Measurements from ENCODE around the gene ITGB1BP2.
"Not testable (repeated sequence)": the region's sequence is repeated elsewhere in the genome, so short reads cannot be mapped to it uniquely, and the experiment has no call there.

The ITGB1BP2 gene

DNA sequence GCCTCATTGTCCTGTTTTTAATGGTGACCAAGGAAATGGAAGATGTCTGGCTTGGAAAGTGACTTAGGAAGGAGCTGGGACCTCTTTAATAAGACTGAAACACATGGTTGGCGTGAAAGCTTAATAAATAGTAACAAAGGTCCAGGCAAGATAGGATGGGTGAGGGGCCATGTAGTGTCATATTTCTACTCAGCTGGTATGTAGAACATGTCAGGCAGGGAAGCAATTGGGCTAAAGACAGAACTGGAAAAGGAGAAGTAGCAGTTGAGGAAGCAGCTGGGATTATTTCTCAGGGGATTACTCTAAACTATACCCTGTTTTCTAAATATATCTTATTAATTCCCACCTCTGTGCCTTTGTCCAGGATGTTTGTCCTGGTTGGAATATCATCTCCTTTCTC lies 18.6 kb downstream of the ITGB1BP2 start:
- Histone ChIP-seq H2AK5ac (ENCODE audit: low read length, severe bottlenecking) (no peak overlapping the region), H3K18ac (ENCODE audit: low read depth in 1 of 2, low read length in 2 of 2) (no peak overlapping the region), H2AFZ (ENCODE audit: low read depth, low read length) (no peak overlapping the region), H2BK12ac (ENCODE audit: low read length in 2 of 2) (no peak overlapping the region), H3K36me3 (ENCODE audit: control insufficient read depth in 1 of 2, insufficient read depth in 2 of 2, low read depth in 1 of 2, low read length in 2 of 2) (no peaks in the 10 kb centered on the region), H3K4me3 (ENCODE audit: insufficient read depth in 1 of 2, low read depth in 1 of 2, low read length in 2 of 2) (no peak overlapping the region), H3K27ac (ENCODE audit: low read length, poor library complexity, severe bottlenecking) (no peak overlapping the region), H4K91ac (ENCODE audit: low read length) (no peak overlapping the region), H2BK5ac (ENCODE audit: low read depth, low read length, poor library complexity, severe bottlenecking) (no peak overlapping the region), H4K8ac (ENCODE audit: low read length) (no peak overlapping the region), H3K4me1 (ENCODE audit: control insufficient read depth, insufficient read depth, low read depth, low read length) (no peaks in the 10 kb centered on the region), H3K27me3 (ENCODE audit: control insufficient read depth in 1 of 2, insufficient read depth in 1 of 2, low read length in 2 of 2) (no peaks in the 10 kb centered on the region), H2BK120ac (ENCODE audit: low read depth, low read length) (no peak overlapping the region), H2BK15ac (ENCODE audit: low read depth, poor library complexity, severe bottlenecking) (no peak overlapping the region), H3K23ac (ENCODE audit: low read length in 2 of 2) (no peak overlapping the region), H3K79me1 (replicated peaks; ENCODE audit: low read length, poor library complexity, severe bottlenecking) (no peaks in the 10 kb centered on the region), H3K4me2 (ENCODE audit: low read length, poor library complexity, severe bottlenecking) (no peak overlapping the region), H3K4ac (ENCODE audit: low read depth in 1 of 2, low read length in 2 of 2) (no peak overlapping the region), H3K9ac (ENCODE audit: low read length) (no peak overlapping the region), H3K14ac (ENCODE audit: low read length in 2 of 2) (no peak overlapping the region), H3K9me3 (ENCODE audit: control insufficient read depth, low read length) (no peaks in the 10 kb centered on the region)
- no peak for DNase-seq
- 92% methylated on average over 1 of the region's 1 CpG for WGBS

DNA sequence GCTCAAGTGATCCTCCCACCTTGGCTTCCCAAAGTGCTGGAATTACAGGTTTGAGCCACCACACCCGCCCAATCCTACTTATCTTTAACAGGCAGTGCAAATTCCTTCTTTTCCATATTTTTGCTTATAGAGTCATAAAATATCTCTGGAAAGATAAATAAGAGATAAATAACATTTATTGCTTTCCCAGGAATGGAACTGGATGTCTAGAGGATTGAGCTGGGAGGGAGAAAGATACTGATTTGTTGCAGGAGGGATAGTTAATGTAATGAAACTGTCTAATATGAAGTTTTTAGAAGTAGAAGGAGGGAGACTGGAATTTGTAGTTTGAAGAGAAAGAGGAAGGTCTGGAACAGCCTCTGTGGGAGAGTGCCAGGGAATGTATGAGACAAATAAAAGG lies 20.2 kb downstream of the ITGB1BP2 start:
- Histone ChIP-seq H2AFZ (ENCODE audit: low read depth, low read length) (no peak overlapping the region), H2AK5ac (ENCODE audit: low read length, severe bottlenecking) (no peak overlapping the region), H3K79me1 (replicated peaks; ENCODE audit: low read length, poor library complexity, severe bottlenecking) (no peaks in the 10 kb centered on the region), H2BK15ac (ENCODE audit: low read depth, poor library complexity, severe bottlenecking) (no peak overlapping the region), H3K36me3 (ENCODE audit: control insufficient read depth in 1 of 2, insufficient read depth in 2 of 2, low read depth in 1 of 2, low read length in 2 of 2) (peaks cover 0 to 3% of the 10 kb centered on the region in 2 experiments), H2BK12ac (ENCODE audit: low read length in 2 of 2) (no peak overlapping the region), H3K9ac (ENCODE audit: low read length) (no peak overlapping the region), H3K18ac (ENCODE audit: low read depth in 1 of 2, low read length in 2 of 2) (no peak overlapping the region), H2BK120ac (ENCODE audit: low read depth, low read length) (no peak overlapping the region), H3K4ac (ENCODE audit: low read depth in 1 of 2, low read length in 2 of 2) (no peak overlapping the region), H4K8ac (ENCODE audit: low read length) (no peak overlapping the region), H3K23ac (ENCODE audit: low read length in 2 of 2) (no peak overlapping the region), H3K14ac (ENCODE audit: low read length in 2 of 2) (no peak overlapping the region), H3K27me3 (ENCODE audit: control insufficient read depth in 1 of 2, insufficient read depth in 1 of 2, low read length in 2 of 2) (no peaks in the 10 kb centered on the region), H2BK5ac (ENCODE audit: low read depth, low read length, poor library complexity, severe bottlenecking) (no peak overlapping the region), H3K27ac (ENCODE audit: low read length, poor library complexity, severe bottlenecking) (no peak overlapping the region), H3K4me2 (ENCODE audit: low read length, poor library complexity, severe bottlenecking) (no peak overlapping the region), H3K4me3 (ENCODE audit: insufficient read depth in 1 of 2, low read depth in 1 of 2, low read length in 2 of 2) (no peak overlapping the region), H4K91ac (ENCODE audit: low read length) (no peak overlapping the region), H3K4me1 (ENCODE audit: control insufficient read depth, insufficient read depth, low read depth, low read length) (no peaks in the 10 kb centered on the region), H3K9me3 (ENCODE audit: control insufficient read depth, low read length) (peaks cover 3% of the 10 kb centered on the region)
- DNase-seq, result no peak
- no CpG with 5 or more reads among the region's 1 CpG for WGBS

DNA sequence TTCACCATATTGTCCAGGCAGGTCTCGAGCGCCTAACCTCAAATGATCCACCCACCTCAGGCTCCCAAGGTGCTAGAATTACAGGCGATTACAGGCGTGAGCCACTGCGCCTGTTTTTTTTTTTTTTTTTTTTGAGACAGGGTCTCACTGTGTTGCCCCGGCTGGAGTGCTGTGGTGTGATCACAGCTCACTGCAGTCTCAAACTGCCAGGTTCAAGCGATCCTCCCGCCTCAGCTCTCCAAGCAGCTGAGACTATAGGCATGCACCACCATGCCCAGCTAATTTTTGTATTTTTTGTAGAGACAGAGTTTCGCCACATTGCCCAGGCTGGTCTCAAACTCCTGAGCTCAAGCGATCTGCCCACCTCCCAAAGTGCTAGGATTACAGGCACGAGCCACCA lies 22.9 kb downstream of the ITGB1BP2 start:
- H3K14ac ChIP-seq (ENCODE audit: low read length in 2 of 2); H3K79me1 ChIP-seq (replicated peaks; ENCODE audit: low read length, poor library complexity, severe bottlenecking); H3K9me3 ChIP-seq (ENCODE audit: control insufficient read depth, low read length); H4K8ac ChIP-seq (ENCODE audit: low read length); H3K4ac ChIP-seq (ENCODE audit: low read depth in 1 of 2, low read length in 2 of 2); H3K23ac ChIP-seq (ENCODE audit: low read length in 2 of 2); H3K4me3 ChIP-seq (ENCODE audit: insufficient read depth in 1 of 2, low read depth in 1 of 2, low read length in 2 of 2); H4K91ac ChIP-seq (ENCODE audit: low read length); H2AFZ ChIP-seq (ENCODE audit: low read depth, low read length); H2AK5ac ChIP-seq (ENCODE audit: low read length, severe bottlenecking); H3K4me1 ChIP-seq (ENCODE audit: control insufficient read depth, insufficient read depth, low read depth, low read length); H2BK15ac ChIP-seq (ENCODE audit: low read depth, poor library complexity, severe bottlenecking); DNase-seq; H2BK120ac ChIP-seq (ENCODE audit: low read depth, low read length); H3K9ac ChIP-seq (ENCODE audit: low read length); H2BK5ac ChIP-seq (ENCODE audit: low read depth, low read length, poor library complexity, severe bottlenecking); H3K27ac ChIP-seq (ENCODE audit: low read length, poor library complexity, severe bottlenecking); H3K18ac ChIP-seq (ENCODE audit: low read depth in 1 of 2, low read length in 2 of 2); H3K36me3 ChIP-seq (ENCODE audit: control insufficient read depth in 1 of 2, insufficient read depth in 2 of 2, low read depth in 1 of 2, low read length in 2 of 2); H3K4me2 ChIP-seq (ENCODE audit: low read length, poor library complexity, severe bottlenecking); H2BK12ac ChIP-seq (ENCODE audit: low read length in 2 of 2); H3K27me3 ChIP-seq (ENCODE audit: control insufficient read depth in 1 of 2, insufficient read depth in 1 of 2, low read length in 2 of 2): not testable (repeated sequence)
- 100% methylated on average over 6 of the region's 11 CpGs for WGBS

DNA sequence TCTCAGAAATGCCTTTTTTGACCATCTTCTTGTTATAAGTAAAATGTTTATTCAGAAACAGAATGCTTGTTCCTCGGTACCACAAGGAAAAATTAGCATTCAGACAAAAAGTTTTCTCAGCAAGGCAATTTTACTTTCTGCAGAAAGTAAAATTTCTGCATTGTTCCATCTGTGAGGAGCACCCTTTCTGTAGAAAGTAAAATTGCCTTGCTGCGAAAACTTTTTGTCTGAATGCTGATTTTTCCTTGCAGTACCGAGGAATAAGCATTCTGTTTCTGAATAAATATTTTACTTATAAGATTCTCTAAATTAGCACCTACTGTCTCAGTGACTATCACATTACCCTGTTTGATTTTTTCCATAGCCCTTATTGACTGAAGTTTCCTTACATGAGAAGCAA lies 24.8 kb downstream of the ITGB1BP2 start:
- no peak overlapping the region for H2BK5ac ChIP-seq (ENCODE audit: low read depth, low read length, poor library complexity, severe bottlenecking)
- H2AFZ ChIP-seq (ENCODE audit: low read depth, low read length), result no peak overlapping the region
- no peak overlapping the region for H3K9ac ChIP-seq (ENCODE audit: low read length)
- H3K4me2 ChIP-seq (ENCODE audit: low read length, poor library complexity, severe bottlenecking), result no peak overlapping the region
- no peaks in the 10 kb centered on the region for H3K4me1 ChIP-seq (ENCODE audit: control insufficient read depth, insufficient read depth, low read depth, low read length)
- H3K79me1 ChIP-seq (replicated peaks; ENCODE audit: low read length, poor library complexity, severe bottlenecking), result no peaks in the 10 kb centered on the region
- no peak overlapping the region for H3K18ac ChIP-seq (ENCODE audit: low read depth in 1 of 2, low read length in 2 of 2)
- no peak overlapping the region for H2BK15ac ChIP-seq (ENCODE audit: low read depth, poor library complexity, severe bottlenecking)
- H3K23ac ChIP-seq (ENCODE audit: low read length in 2 of 2), result no peak overlapping the region
- no peak overlapping the region for H3K4me3 ChIP-seq (ENCODE audit: insufficient read depth in 1 of 2, low read depth in 1 of 2, low read length in 2 of 2)
- H2AK5ac ChIP-seq (ENCODE audit: low read length, severe bottlenecking), result no peak overlapping the region
- H3K27ac ChIP-seq (ENCODE audit: low read length, poor library complexity, severe bottlenecking), result no peak overlapping the region
- peaks cover 6% of the 10 kb centered on the region for H3K9me3 ChIP-seq (ENCODE audit: control insufficient read depth, low read length)
- H3K27me3 ChIP-seq (ENCODE audit: control insufficient read depth in 1 of 2, insufficient read depth in 1 of 2, low read length in 2 of 2), result no peaks in the 10 kb centered on the region
- H2BK12ac ChIP-seq (ENCODE audit: low read length in 2 of 2), result no peak overlapping the region
- H4K8ac ChIP-seq (ENCODE audit: low read length), result no peak overlapping the region
- no peak overlapping the region for H3K4ac ChIP-seq (ENCODE audit: low read depth in 1 of 2, low read length in 2 of 2)
- H2BK120ac ChIP-seq (ENCODE audit: low read depth, low read length), result no peak overlapping the region
- WGBS, result no CpG with 5 or more reads among the region's 3 CpGs
- H4K91ac ChIP-seq (ENCODE audit: low read length), result no peak overlapping the region
- no peak overlapping the region for H3K14ac ChIP-seq (ENCODE audit: low read length in 2 of 2)
- peaks cover 0 to 3% of the 10 kb centered on the region in 2 experiments for H3K36me3 ChIP-seq (ENCODE audit: control insufficient read depth in 1 of 2, insufficient read depth in 2 of 2, low read depth in 1 of 2, low read length in 2 of 2)
- DNase-seq, result no peak

Measured in mesenchymal stem cell (in vitro differentiated cells and primary cell).